Stimulated activated CD8-positive, alpha-beta memory T cell treated with anti-CD3 and anti-CD28 coated beads, Interleukin-7, amount 100 ng/mL, for 1 hour (primary cell): Measurements from ENCODE around the gene REEP5.
A peak's percentile ranks its signal among the peaks of the same experiment; 100 is the strongest.
"Not testable (repeated sequence)": the region's sequence is repeated elsewhere in the genome, so short reads cannot be mapped to it uniquely, and the experiment has no call there.

Source experiments
- DNase-seq, 2 donors: peaks; one replicate each; pipeline ENCODE4 v3.0.0-alpha.2; 2020; ENCODE audit warnings: low read depth in 2 of 2

The REEP5 gene

DNA sequence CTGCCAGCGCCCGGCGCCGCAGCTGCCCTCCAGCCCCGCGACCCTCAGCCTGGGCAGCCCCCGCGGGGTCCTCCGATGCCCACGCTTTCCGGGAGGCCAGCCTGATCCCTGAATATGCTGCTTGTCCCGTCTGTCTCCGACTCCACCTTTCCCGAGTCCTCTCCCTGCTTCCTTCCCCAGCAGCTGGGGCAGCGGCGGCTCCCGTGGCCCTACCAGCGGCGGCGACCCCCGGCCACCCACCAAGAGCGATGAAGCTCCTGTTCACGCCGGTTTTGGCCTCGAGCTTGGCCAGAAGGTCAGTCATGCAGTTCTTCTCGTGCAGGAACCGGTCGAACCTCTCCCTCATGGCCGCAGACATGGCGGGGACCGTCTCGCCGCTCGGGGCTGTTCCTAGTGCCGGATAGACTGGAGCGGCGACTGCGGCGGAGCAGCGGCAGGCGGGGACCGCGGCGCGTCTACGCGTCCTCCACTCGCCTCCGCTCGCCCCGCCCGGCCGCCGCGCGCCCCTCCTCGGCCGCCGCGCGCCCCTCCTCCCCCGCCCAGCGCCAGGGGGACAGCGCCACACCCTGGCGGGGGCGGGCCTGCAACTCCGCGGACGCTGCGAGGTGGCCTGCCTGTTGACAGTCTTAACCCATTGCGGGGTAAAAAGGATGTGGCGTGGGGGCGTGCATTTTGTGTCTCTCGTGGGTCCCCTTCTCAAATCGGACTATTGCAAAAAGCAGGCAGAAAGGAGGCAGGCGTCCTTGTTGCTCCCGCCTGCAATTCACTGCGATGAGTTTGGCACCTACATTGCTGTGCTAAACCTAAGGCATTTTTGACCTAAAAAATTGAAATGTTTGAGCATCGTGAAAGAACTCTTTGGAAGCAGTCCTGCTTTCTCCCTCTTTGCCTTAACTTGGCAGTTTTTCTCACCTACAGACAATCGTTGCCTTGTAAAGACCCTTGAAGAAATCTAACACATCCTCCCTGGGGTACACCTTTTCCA lies at the start of gene REEP5:
REEP5 (minus strand) TSS at position 395 of the 985 bp plus-strand sequence; CDS start at position 358, 37 bp downstream.
- DNase-seq: peak; percentile 61 to 70

DNA sequence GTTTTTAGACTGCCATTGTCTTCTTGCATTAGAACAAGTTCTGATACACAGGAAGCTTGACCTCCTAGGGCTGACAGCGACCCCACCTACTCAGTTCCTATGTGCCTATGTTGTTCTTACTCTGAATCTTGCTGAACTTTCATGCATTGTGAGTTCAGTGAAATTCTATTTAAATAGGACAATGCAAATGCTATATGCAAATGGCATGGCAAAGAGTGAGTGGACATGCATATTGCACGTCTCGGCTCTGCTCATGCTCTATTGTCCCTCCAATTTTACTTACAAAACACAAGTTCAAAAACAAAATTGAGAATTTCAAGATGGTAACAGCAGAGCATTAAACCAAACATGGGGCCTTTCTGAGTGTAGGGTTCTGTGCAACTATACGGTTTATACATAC lies 49.2 kb upstream of the REEP5 start:
- no peak for DNase-seq

DNA sequence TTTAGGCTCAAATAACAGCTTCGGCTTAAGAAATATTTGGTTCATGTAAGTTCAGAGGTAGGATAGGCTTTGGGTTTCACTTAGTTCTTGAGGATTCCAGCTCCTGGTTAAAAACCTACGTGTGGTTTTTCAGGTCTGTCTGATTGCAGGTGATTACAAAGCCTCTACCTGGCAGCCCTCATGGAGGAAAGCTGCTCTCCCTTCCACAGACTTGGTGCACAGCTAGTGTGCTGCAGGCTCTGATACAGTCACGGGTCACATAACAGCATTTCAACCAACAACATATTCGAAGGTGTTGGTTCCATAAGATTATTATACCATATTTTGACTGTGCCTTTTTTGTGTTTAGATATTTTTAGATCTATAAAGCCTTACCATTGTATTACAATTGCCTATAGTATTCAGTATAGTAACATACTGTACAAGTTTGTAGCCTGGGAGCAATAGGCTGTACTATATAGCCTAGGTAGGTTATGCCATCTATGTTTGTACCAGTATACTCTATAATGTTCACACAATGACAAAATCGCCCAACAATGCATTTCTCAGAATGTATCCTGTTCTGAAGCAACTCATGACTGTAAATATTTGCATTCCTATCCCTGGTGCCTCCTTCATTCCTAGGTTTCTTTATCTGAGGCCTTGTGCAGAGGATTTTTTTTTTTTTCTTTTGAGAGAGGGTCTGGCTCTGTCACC lies 46.5 kb upstream of the REEP5 start:
- DNase-seq: no peak

DNA sequence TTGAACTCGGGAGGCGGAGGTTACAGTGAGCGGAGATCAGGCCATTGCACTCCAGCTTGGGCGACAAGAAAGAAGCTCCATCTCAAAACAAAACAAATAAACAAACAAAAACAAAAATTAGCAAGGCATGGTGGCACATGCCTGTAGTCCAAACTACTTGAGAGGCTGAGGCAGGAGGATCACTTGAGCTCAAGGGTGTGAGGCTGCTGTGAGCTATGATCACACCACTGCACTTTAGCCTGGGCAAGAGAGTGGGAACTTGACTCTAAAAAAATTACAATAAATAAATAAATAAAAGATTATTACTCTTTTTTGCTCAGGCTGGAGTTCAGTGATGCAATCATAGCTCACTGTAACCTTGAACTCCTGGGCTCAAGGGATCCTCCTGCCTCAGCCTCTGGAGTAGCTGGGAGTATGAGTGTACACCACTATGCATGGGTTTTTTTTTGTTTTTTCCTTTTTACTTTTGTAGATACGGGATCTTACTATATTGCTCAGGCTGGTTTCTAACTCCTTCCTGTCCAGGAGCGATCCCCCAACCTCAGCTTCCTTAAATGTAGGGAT lies 45.6 kb upstream of the REEP5 start:
- no peak for DNase-seq

DNA sequence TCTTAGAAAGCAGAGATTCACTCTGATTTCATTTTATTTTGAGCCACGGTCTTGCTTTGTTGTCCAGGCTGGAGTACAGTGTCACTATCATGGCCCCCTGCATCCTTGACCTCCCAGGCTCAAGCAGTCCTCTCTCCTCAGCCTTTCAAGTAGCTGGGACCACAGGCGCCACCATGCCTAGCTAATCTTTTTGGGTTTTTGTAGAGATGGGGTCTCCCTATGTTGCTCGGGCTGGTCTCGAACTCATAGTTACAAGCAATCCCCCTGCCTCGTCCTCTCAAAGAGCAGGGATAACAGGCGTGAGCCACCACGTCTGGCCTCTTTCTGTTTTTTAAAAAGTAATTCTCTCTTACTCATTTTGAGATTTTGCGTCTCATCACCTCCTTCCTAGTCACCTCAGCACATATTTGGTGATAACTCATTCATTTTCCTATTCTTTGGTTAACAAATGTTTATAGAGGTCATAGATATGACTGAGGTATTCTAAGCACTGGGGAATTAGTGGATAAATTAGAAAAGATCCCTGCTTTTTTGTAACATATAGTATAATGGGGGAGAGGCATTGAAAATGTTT lies 43.8 kb upstream of the REEP5 start:
- no peak for DNase-seq

DNA sequence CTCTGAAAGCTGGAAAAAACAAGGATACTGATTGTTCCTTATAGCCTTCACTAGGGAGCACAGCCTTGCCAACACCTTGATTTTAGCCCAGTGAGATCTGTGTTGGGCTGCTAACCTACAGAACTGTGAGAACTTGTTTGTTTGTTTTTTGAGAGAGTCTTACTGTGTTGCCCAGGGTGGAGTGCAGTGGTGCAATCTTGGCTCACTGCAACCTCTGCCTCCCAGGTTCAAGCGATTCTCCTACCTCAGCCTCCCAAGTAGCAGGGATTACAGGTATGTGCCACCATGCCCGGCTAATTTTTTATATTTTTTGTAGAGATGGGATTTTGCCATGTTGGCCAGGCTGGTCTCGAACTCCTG lies 41.3 kb upstream of the REEP5 start:
- not testable (repeated sequence) for DNase-seq

DNA sequence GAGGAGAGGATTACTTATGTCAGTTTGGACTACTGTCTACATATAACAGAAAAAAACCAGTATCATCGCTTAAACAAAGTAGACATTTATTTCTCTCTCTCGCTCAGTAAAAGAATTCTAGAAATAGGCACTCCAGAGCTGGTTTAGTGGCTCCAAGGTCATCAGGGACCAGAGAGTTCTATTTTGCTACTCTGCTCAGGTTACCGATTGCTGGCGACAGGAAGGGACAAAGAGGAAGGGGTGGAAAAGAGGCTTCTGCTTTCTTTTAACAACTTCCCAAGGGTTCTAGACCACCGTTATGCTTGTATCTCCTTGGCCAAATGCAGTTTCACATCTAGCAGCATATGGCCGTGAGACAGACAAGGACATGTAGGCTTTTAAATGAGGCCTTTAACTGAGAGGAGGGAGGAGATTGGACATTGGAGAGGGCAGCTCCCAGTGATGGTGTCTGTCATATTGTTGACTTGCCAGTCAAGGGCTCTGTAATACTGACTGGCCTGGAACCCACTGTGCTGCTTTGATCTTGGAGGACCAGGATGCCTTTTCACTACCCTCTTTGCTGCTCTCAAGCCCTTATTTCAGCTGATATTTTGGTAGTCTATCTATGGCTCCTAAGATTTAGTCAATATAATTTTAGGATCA lies 39.0 kb upstream of the REEP5 start:
- no peak for DNase-seq

DNA sequence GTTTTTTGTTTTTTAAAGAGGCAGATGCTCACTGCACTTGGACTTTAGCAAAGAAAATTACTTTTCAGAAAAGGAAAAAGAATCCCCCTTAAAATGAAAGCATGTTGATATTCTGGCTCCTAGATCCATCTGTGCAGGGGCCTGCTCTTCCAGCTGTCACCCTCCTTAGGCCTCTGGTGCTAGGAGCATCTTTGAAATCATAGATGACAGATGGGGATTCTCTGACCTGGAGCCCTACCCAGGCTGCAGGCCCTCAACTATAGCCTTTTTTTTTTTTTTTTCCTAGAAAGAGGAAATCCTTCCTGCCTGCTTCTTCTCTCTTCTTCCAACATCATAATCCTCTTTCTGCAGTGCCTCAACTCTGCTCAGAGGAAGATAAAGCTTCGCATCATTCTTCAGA lies 38.3 kb upstream of the REEP5 start:
- no peak for DNase-seq

DNA sequence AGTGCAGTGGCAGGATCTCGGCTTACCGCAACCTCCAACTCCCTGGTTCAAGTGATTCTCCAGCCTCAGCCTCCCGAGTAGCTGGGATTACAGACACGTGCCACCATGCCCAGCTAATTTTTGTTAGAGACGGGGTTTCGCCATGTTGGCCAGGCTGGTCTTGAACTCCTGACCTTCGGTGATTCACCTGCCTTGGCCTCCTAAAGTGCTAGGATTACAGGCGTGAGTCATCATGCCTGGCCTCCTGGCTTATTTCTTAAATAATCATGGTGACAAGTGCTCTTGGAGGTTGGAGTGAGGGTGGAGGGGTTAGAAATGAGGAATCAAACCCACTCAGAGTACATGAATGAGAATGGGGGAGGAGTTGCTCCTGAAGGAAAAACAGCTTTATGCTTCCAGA lies 37.8 kb upstream of the REEP5 start:
- not testable (repeated sequence) for DNase-seq

DNA sequence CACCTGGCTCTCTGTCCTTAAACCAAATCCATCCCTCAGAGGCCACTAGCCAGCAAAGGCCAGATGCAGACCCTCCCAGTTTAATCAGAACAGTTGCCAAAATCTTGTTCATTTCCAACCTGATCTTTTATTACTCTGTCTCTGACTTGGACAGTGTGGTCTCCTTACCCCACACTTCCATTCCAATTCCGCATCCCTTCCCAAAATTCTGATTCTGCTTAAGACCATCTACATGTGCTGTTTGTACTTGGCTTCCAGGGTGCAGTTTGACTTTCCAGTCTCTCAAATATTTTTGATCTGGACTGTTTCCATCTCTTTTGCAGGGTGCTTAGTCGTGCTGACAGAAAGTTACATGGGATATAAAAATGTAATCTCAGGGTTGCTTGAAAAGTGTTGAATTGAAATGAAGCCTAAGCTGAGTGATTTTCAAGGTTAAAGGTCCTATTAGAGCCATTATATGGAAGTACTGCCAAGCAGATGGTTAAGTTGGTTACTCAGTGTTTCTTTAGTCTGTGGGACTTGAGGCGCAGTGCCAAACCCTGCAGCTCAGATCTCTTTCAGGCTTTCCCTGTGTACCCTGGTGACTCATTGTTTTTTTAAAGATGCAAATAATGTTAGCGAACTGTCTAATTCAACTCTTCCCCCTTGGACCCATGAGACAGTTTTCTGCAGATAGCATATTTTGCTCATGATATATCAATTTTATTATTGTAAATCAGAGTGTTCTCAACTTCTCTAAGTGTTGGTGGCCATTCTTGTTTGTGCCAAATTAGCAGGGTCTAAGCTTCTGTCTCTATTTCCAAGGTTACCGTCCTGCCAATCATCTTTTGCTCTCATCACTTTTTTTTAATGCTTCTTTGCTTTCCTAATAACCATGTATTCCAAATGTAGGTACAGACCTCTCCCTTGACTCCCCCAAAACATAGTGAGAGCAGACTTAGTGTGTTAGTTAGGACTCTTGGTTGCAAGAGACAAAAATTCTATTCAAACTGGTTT lies 36.4 kb upstream of the REEP5 start:
- DNase-seq: no peak

DNA sequence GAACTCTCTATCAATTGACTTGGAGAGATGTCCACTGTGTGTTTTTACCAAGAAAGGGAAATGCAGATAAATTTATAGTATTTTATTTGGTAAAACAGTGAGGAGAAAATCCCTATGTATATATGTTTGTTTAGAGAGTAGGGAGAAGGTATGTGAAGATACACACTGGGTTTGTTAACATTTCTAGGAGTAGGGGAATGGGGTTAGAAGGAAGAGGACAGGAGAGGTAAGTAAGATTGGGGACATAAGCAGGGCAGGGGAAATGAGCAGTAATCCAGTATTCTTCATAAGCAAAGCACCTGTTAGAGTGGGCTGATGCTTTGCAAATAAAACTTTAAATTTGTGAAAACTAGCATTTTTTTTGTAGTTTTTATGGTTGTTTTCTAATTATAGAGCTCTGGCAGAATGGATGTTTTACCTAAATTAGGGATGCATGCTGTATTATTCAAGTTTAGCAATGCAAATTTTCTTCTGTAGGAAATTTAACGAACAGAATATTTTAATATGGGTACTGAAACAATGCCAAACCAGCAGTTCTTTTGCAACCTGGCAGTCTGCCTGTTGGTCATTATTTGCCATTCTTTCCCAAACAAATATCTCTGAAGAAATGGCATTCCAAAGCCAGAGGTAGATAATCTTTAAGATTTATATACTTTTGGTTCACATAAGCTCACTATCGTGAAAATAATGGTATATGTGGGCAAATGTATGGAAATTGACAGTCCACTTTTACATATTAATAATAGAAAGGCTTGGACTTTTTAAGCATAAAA lies 35.2 kb upstream of the REEP5 start:
- DNase-seq: no peak

DNA sequence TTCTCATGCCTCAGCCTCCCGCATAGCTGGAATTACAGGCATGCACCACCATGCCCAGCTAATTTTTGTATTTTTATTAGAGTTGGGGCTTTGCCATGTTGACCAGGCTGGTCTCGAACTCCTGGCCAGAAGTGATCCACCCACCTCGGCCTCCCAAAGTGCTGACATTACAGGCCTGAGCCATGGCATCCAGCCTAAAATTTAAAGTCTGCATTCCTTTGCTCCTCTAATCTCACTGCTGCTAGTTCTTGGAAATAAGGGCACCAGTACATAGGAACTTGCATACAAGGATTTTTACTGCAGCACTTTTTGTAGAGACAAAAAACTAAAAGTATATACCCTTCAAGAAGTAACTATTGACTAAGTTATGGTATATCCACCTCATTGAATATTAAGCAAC lies 34.6 kb upstream of the REEP5 start:
- DNase-seq: no peak

DNA sequence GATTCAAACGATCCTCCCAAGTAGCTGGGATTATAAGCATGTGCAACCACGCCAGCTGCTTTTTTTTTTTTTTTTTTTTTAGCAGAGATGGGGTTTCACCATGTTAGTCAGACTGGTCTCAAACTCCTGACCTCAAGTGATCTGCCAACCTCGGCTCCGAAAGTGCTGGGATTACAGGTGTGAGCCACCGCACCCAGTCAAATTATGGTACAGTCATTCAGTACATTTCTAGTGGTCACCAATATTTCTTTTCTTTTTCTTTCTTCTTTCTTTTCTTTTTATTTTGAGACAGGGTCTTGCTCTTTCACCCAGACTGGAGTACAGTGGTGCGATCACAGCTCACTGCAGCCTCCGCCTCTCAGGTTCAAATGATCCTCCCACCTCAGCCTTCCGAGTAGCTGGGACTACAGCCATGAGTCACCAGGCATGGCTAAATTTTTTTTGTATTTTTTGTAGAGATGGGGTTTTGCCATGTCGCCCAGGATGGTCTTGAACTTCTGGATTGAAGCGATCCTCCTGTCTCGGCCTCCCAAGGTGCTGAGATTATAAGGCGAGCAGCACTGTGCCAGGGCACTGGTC lies 29.2 kb upstream of the REEP5 start:
- no peak for DNase-seq

DNA sequence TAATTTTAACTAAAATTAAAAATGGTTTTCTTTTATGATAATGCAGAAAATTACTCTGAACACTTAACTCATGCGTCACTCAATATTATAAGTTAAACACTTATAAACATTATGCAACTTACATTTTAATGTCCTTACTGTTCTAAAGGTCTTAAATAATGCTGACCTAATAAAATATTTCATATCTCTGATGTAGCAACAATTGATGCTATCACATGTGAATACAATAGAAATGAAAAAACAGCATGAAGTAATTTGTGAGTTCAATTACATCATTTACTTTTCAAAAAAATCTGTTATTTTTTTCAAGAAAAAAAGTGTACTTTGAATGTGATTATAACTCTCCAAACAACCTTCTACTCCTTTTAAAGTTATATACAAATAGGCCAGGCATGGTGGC lies 26.4 kb upstream of the REEP5 start:
- DNase-seq: no peak

DNA sequence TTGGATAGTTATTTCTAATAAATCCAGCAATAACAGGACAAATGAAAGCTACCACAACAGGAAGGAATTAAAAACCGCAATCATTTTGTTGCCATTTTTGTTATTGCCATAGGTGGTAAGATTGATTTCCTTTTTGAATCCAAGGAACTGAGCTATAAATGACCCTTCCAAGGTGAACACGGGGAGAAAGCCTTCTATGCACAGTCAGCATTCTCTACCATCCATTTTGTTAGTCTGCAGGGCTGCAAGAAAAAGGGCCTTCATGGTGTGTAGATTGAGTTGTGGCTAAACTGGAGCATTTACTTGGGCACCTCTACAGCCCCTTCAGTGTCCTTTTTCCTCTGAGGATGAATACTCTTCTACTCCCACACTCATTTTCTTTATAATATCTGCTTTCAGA lies 18.6 kb upstream of the REEP5 start:
- DNase-seq: no peak

DNA sequence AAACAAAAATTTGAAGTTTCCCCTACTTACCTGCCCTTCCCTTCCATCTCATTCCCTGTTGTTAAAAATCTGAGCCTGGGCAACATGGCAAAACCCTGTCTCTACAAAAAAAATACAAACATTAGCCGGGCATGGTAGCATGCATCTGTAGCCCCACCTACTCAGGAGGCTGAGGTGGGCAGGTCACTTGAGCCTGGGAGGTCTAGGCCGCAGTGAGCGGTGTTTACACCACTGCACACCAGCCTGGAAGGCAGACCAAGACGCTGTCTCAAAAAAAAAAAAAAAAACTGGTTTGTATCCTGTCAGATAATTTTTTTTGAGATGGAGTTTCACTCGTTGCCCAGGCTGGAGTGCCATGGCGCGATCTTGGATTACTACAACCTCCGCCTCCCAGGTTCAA lies 16.3 kb upstream of the REEP5 start:
- DNase-seq: no peak

DNA sequence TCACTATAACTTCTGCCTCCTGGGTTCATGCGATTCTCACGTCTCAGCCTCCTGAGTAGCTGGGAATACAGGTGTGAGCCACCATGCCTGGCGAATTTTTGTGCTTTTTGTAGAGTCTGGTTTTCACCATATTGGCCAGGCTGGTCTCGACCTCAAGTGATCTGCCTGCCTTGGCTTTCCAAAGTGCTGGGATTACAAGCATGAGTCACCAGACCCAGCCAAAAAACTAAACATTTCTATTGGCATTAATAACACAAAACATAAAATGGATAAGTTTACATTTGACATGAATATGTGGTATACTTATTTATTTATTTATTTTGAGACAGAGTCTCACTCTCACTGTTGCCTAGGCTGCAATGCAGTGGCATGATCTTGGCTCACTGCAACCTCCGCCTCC lies 13.6 kb upstream of the REEP5 start:
- no peak for DNase-seq

DNA sequence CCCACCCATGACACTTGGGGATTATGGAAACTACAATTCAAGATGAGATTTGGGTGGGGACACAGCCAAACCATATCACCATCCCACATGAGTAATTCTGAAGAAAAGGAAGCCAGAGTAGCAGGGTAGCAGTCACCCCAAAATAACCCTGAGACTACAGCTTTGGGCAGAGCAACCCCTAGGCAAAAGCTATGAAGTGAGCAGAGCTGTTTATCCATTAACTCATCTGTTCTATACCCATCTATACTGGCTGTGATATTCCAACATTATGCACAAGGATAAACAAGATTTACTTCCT lies 12.3 kb upstream of the REEP5 start:
- no peak for DNase-seq

DNA sequence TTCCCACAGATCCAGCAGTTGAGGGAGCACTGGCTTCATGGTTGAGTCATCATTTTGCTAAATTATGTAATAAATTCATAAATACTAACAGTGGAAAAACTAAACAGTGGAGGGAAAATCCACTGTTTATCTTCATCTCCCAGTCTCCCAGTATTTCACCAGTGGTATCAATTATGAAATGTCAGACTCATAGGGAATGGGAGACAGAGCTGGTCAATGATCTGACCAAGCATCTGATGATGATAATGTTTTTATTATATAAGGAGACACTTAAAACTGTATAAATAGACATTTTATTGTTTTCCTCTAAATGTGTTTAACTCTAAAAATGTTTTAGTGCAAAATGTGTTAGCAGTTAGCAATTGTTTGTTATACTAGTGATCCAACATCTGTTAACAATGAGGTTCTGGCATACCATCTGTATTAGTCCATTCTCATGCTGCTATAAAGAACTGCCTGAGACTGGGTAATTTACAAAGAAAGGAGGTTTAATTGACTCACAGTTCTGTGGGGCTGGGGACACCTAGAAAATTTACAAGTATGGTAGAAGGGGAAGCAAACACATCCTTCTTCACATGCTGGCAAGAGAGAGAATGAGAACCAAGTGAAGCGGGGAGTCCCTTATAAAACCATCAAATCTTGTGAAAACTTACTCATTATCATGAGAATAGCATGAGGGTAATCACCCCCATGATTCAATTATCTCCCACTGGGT lies 11.8 kb upstream of the REEP5 start:
- DNase-seq: no peak
